HG02943 (cell line): ENCODE results near the gene AFAP1.

ENCODE experiments used
- ATAC-seq: cut with Tn5 transposase; IDR thresholded peaks from one replicate; pipeline ENCODE4 v1.9.1; 2021; ENCODE audit warnings: mild to moderate bottlenecking, low read depth, moderate library complexity; ENCODE audit not compliant: unreplicated experiment

Gene AFAP1

GRCh38 chr4:7847206-7847605 is 92.5 kb downstream of the AFAP1 start:
- ATAC-seq, result no peak

GRCh38 chr4:7845493-7846128 is 94.0 kb downstream of the AFAP1 start:
- no peak for ATAC-seq

- ATAC-seq, result no peak
Measured at GRCh38 chr4:7844594-7844991, 95.1 kb downstream of the AFAP1 start.

- ATAC-seq, result no peak
Measured at GRCh38 chr4:7843831-7844593, 95.6 kb downstream of the AFAP1 start.

- no peak for ATAC-seq
Measured at GRCh38 chr4:7842384-7843279, 97.0 kb downstream of the AFAP1 start.

- ATAC-seq, result no peak
Measured at GRCh38 chr4:7841894-7842293, 97.8 kb downstream of the AFAP1 start.

- no peak for ATAC-seq
Measured at GRCh38 chr4:7841071-7841470, 98.6 kb downstream of the AFAP1 start.

- no peak for ATAC-seq
Measured at GRCh38 chr4:7839856-7840255, 99.8 kb downstream of the AFAP1 start.

- ATAC-seq, result no peak
Measured at GRCh38 chr4:7838136-7838782, 101.4 kb downstream of the AFAP1 start.

GRCh38 chr4:7837597-7838135 is 102.0 kb downstream of the AFAP1 start:
- no peak for ATAC-seq

GRCh38 chr4:7831858-7832730 is 107.6 kb downstream of the AFAP1 start:
- ATAC-seq, result no peak

GRCh38 chr4:7831330-7831729 is 108.3 kb downstream of the AFAP1 start:
- no peak for ATAC-seq

GRCh38 chr4:7830747-7831146 is 108.9 kb downstream of the AFAP1 start:
- no peak for ATAC-seq

- no peak for ATAC-seq
Measured at GRCh38 chr4:7829652-7830580, 109.7 kb downstream of the AFAP1 start.

- no peak for ATAC-seq
Measured at GRCh38 chr4:7828793-7829301, 110.8 kb downstream of the AFAP1 start.

- ATAC-seq, result no peak
Measured at GRCh38 chr4:7828011-7828720, 111.5 kb downstream of the AFAP1 start.

GRCh38 chr4:7827566-7827965 is 112.1 kb downstream of the AFAP1 start:
- ATAC-seq, result no peak

- no peak for ATAC-seq
Measured at GRCh38 chr4:7826909-7827306, 112.8 kb downstream of the AFAP1 start.
